GM19193 (cell line): ENCODE results near the gene CALM1.
A peak's percentile ranks its signal among the peaks of the same experiment; 100 is the strongest.

Experiments used
- POLR2A ChIP-seq: IDR thresholded peaks from 4 replicates; pipeline ENCODE4 v1.6.1; 2011; ENCODE audit not compliant: insufficient read depth, insufficient read length; ENCODE audit errors: extremely low read depth

CALM1 gene

GRCh38 chr14:90381011-90381786, 15.6 kb upstream of the CALM1 start:
- TF ChIP-seq POLR2A: no peak

- no peak for TF ChIP-seq POLR2A
These were observed 14.8 kb upstream of the CALM1 start for GRCh38 chr14:90381999-90382451.

- TF ChIP-seq POLR2A: no peak
These were observed 14.2 kb upstream of the CALM1 start for GRCh38 chr14:90382491-90383125.

GRCh38 chr14:90383126-90383730, 13.6 kb upstream of the CALM1 start:
- peak; percentile 89 for TF ChIP-seq POLR2A

- TF ChIP-seq POLR2A: peak; percentile 7
These were observed 12.9 kb upstream of the CALM1 start for GRCh38 chr14:90383731-90384542.

GRCh38 chr14:90384543-90384911, 12.3 kb upstream of the CALM1 start:
- no peak for TF ChIP-seq POLR2A

- no peak for TF ChIP-seq POLR2A
These were observed 10.5 kb upstream of the CALM1 start for GRCh38 chr14:90386321-90386720.

- TF ChIP-seq POLR2A: no peak
These were observed 9.5 kb upstream of the CALM1 start for GRCh38 chr14:90387206-90387760.

- no peak for TF ChIP-seq POLR2A
These were observed 8.4 kb upstream of the CALM1 start for GRCh38 chr14:90388437-90388836.

- no peak for TF ChIP-seq POLR2A
These were observed 7.8 kb upstream of the CALM1 start for GRCh38 chr14:90388982-90389381.

GRCh38 chr14:90393966-90394365, 2.9 kb upstream of the CALM1 start:
- no peak for TF ChIP-seq POLR2A

- TF ChIP-seq POLR2A: no peak
These were observed 841 bp downstream of the CALM1 start for GRCh38 chr14:90397425-90398314.

GRCh38 chr14:90398315-90398839, 1.5 kb downstream of the CALM1 start:
- peak; percentile 35 for TF ChIP-seq POLR2A
